WTC11 (cell line): Measurements from ENCODE around the gene CD4. TPM values are rescaled to one million over a fixed set of nuclear protein-coding genes. Genes with fewer than 3 reads are reported as not detected.
A peak's percentile ranks its signal among the peaks of the same experiment; 100 is the strongest.
"Not testable (repeated sequence)": the region's sequence is repeated elsewhere in the genome, so short reads cannot be mapped to it uniquely, and the experiment has no call there.

Source experiments
- ATAC-seq: fragments of 200-7000 bp; cut with Tn5 transposase; 2 replicates; pipeline ENCODE4 v1.10.0; 2021; ENCODE audit warnings: mild to moderate bottlenecking, moderate library complexity
- CTCF ChIA-PET: fragments of 300-600 bp; sonication (Branson Sonifier 250); formaldehyde crosslinking; loops from one replicate; lab custom pipeline; 2021; ENCODE audit warnings: antibody characterized with exemption; lab: Charles Lee
- POLR2A ChIA-PET: fragments of 350-600 bp; sonication (Branson Sonifier 250); formaldehyde crosslinking; loops from one replicate; lab custom pipeline; 2021; ENCODE audit warnings: antibody characterized with exemption; lab: Charles Lee
- DNase-seq: peaks from one replicate; pipeline ENCODE4 v3.0.0; 2021; ENCODE audit warnings: low spot score
- H3K27ac Mint-ChIP-seq: 2 replicates; pipeline ENCODE4 v1.8.0; 2021; ENCODE audit warnings: mixed read lengths
- H3K27me3 Mint-ChIP-seq: 2 replicates; pipeline ENCODE4 v1.8.0; 2021; ENCODE audit warnings: low read depth, mild to moderate bottlenecking, moderate library complexity, mixed read lengths
- H3K36me3 Mint-ChIP-seq: 2 replicates; pipeline ENCODE4 v1.8.0; 2021; ENCODE audit warnings: mixed read lengths
- H3K4me1 Mint-ChIP-seq: 2 replicates; pipeline ENCODE4 v1.8.0; 2022; ENCODE audit warnings: mixed read lengths
- H3K4me3 Mint-ChIP-seq: 2 replicates; pipeline ENCODE4 v1.8.0; 2021; ENCODE audit warnings: mild to moderate bottlenecking, moderate library complexity, mixed read lengths
- H3K9me3 Mint-ChIP-seq: 2 replicates; pipeline ENCODE4 v1.8.0; 2021; ENCODE audit warnings: mixed read lengths
- AFF4 ChIP-seq: sonication (generic); formaldehyde crosslinking; IDR thresholded peaks from 2 replicates; pipeline ENCODE4 v1.8.1; 2023; ENCODE audit warnings: mild to moderate bottlenecking, missing genetic modification reagents, borderline replicate concordance
- CTCF ChIP-seq: fragments of 200-600 bp; IDR thresholded peaks from 2 replicates; pipeline ENCODE4 v1.8.0; 2022; ENCODE audit warnings: antibody characterized with exemption
- ESRRA ChIP-seq: sonication (generic); formaldehyde crosslinking; IDR thresholded peaks from 2 replicates; pipeline ENCODE4 v1.8.1; 2022; ENCODE audit warnings: mild to moderate bottlenecking, missing genetic modification reagents, borderline replicate concordance
- GABPB1 ChIP-seq: sonication (generic); formaldehyde crosslinking; IDR thresholded peaks from 2 replicates; pipeline ENCODE4 v1.8.1; 2023; ENCODE audit warnings: mild to moderate bottlenecking, missing genetic modification reagents
- GRHL2 ChIP-seq: fragments of 250-450 bp; sonication (Bioruptor Pico); IDR thresholded peaks from 2 replicates; pipeline ENCODE4 v1.8.0; 2022; ENCODE audit warnings: mild to moderate bottlenecking, moderate library complexity; ENCODE audit not compliant: insufficient replicate concordance, severe bottlenecking
- GTF2I ChIP-seq: fragments of 250-450 bp; sonication (Bioruptor Pico); conservative IDR thresholded peaks from 2 replicates; pipeline ENCODE4 v1.4.0; 2021; ENCODE audit warnings: mild to moderate bottlenecking
- KAT7 ChIP-seq: sonication (generic); formaldehyde crosslinking; IDR thresholded peaks from 2 replicates; pipeline ENCODE4 v1.8.1; 2023; ENCODE audit warnings: missing genetic modification reagents, mild to moderate bottlenecking, borderline replicate concordance
- MXD4 ChIP-seq: fragments of 250-450 bp; sonication (Bioruptor Pico); IDR thresholded peaks from 2 replicates; pipeline ENCODE4 v1.8.0; 2021; ENCODE audit warnings: mild to moderate bottlenecking, moderate library complexity, borderline replicate concordance
- NFATC4 ChIP-seq: fragments of 250-450 bp; sonication (Bioruptor Pico); IDR thresholded peaks from 2 replicates; pipeline ENCODE4 v1.9.0; 2021; ENCODE audit warnings: mild to moderate bottlenecking
- NR2C2 ChIP-seq: sonication (generic); formaldehyde crosslinking; IDR thresholded peaks from 2 replicates; pipeline ENCODE4 v1.8.0; 2022; ENCODE audit warnings: mild to moderate bottlenecking, missing genetic modification reagents
- PRDM15 ChIP-seq: sonication (generic); formaldehyde crosslinking; IDR thresholded peaks from 2 replicates; pipeline ENCODE4 v1.8.0; 2022; ENCODE audit warnings: missing genetic modification reagents
- ZNF423 ChIP-seq: fragments of 250-450 bp; sonication (Bioruptor Pico); IDR thresholded peaks from 2 replicates; pipeline ENCODE4 v2.1.2; 2022; ENCODE audit warnings: mild to moderate bottlenecking, moderate library complexity
- total RNA-seq: library from RNA; stranded (reverse); gene quantifications from 3 replicates; pipeline ENCODE4 v1.2.3, GENCODE V29; 2021
- TF ChIP-seq, protein P1 (sequence below): sonication (generic); formaldehyde crosslinking; conservative IDR thresholded peaks from 2 replicates; pipeline ENCODE4 v1.8.1; 2022; ENCODE audit warnings: mild to moderate bottlenecking, missing genetic modification reagents
- TF ChIP-seq, protein P2 (sequence below): sonication (generic); formaldehyde crosslinking; IDR thresholded peaks from 2 replicates; pipeline ENCODE4 v1.8.1; 2023; ENCODE audit warnings: mild to moderate bottlenecking, missing genetic modification reagents
- TF ChIP-seq, protein P3 (sequence below): fragments of 250-450 bp; sonication (Bioruptor Pico); IDR thresholded peaks from 2 replicates; pipeline ENCODE4 v1.8.0; 2021; ENCODE audit warnings: mild to moderate bottlenecking
- TF ChIP-seq, protein P4 (sequence below): sonication (generic); formaldehyde crosslinking; IDR thresholded peaks from 2 replicates; pipeline ENCODE4 v1.8.1; 2022; ENCODE audit warnings: missing genetic modification reagents, borderline replicate concordance
- TF ChIP-seq, protein P5 (sequence below): sonication (generic); formaldehyde crosslinking; IDR thresholded peaks from 2 replicates; pipeline ENCODE4 v1.8.0; 2022; ENCODE audit warnings: mild to moderate bottlenecking, missing genetic modification reagents

The CD4 gene
- total RNA-seq, 1 experiment from 2014 or later, result 2.5 TPM

GRCh38 chr12:6863586-6864321, 74.4 kb downstream of the CD4 start:
- H3K27ac Mint-ChIP-seq, result peak overlapping the region; percentile 55; the same call in 1 of the 2 replicates
- H3K9me3 Mint-ChIP-seq, result no peaks in the 10 kb centered on the region
- ChIA-PET POLR2A (interaction anchor here (1.2 to 1.4 kb wide), 3 partner anchors 8 to 13 kb away, joined by 3 read pairs; partner anchors contain the start of genes CDCA3 and USP5), CTCF (no interaction called here)
- peaks cover 63% of the 10 kb centered on the region for H3K36me3 Mint-ChIP-seq
- DNase-seq (no peak), ATAC-seq (no peak)
- H3K4me1 Mint-ChIP-seq, result peaks cover 25% of the 10 kb centered on the region
- no peak for TF ChIP-seq GRHL2 (CRISPR knock-in tag)
- no peak for TF ChIP-seq PRDM15 (CRISPR knock-in tag)
- no peak for TF ChIP-seq MXD4
- TF ChIP-seq, protein P1, sequence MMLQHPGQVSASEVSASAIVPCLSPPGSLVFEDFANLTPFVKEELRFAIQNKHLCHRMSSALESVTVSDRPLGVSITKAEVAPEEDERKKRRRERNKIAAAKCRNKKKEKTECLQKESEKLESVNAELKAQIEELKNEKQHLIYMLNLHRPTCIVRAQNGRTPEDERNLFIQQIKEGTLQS (CRISPR knock-in tag), result no peak
- TF ChIP-seq ESRRA, result no peak
- no peak for TF ChIP-seq NFATC4
- TF ChIP-seq AFF4 (CRISPR knock-in tag), result no peak
- TF ChIP-seq, protein P2, sequence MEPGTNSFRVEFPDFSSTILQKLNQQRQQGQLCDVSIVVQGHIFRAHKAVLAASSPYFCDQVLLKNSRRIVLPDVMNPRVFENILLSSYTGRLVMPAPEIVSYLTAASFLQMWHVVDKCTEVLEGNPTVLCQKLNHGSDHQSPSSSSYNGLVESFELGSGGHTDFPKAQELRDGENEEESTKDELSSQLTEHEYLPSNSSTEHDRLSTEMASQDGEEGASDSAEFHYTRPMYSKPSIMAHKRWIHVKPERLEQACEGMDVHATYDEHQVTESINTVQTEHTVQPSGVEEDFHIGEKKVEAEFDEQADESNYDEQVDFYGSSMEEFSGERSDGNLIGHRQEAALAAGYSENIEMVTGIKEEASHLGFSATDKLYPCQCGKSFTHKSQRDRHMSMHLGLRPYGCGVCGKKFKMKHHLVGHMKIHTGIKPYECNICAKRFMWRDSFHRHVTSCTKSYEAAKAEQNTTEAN (CRISPR knock-in tag), result no peak
- TF ChIP-seq, protein P3, sequence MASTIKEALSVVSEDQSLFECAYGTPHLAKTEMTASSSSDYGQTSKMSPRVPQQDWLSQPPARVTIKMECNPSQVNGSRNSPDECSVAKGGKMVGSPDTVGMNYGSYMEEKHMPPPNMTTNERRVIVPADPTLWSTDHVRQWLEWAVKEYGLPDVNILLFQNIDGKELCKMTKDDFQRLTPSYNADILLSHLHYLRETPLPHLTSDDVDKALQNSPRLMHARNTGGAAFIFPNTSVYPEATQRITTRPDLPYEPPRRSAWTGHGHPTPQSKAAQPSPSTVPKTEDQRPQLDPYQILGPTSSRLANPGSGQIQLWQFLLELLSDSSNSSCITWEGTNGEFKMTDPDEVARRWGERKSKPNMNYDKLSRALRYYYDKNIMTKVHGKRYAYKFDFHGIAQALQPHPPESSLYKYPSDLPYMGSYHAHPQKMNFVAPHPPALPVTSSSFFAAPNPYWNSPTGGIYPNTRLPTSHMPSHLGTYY (CRISPR knock-in tag), result no peak
- TF ChIP-seq, protein P4, sequence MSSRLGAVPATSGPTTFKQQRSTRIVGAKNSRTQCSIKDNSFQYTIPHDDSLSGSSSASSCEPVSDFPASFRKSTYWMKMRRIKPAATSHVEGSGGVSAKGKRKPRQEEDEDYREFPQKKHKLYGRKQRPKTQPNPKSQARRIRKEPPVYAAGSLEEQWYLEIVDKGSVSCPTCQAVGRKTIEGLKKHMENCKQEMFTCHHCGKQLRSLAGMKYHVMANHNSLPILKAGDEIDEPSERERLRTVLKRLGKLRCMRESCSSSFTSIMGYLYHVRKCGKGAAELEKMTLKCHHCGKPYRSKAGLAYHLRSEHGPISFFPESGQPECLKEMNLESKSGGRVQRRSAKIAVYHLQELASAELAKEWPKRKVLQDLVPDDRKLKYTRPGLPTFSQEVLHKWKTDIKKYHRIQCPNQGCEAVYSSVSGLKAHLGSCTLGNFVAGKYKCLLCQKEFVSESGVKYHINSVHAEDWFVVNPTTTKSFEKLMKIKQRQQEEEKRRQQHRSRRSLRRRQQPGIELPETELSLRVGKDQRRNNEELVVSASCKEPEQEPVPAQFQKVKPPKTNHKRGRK (CRISPR knock-in tag), result no peak
- no peak for TF ChIP-seq NR2C2 (CRISPR knock-in tag)
- TF ChIP-seq, protein P5, sequence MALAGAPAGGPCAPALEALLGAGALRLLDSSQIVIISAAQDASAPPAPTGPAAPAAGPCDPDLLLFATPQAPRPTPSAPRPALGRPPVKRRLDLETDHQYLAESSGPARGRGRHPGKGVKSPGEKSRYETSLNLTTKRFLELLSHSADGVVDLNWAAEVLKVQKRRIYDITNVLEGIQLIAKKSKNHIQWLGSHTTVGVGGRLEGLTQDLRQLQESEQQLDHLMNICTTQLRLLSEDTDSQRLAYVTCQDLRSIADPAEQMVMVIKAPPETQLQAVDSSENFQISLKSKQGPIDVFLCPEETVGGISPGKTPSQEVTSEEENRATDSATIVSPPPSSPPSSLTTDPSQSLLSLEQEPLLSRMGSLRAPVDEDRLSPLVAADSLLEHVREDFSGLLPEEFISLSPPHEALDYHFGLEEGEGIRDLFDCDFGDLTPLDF, result no peak
- no peak for TF ChIP-seq ZNF423 (CRISPR knock-in tag)
- no peak for TF ChIP-seq CTCF
- no peak for TF ChIP-seq GABPB1 (CRISPR knock-in tag)
- TF ChIP-seq KAT7 (CRISPR knock-in tag), result no peak
- TF ChIP-seq GTF2I (CRISPR knock-in tag), result no peak
- no peaks in the 10 kb centered on the region for H3K27me3 Mint-ChIP-seq
- no peak overlapping the region for H3K4me3 Mint-ChIP-seq

DNA sequence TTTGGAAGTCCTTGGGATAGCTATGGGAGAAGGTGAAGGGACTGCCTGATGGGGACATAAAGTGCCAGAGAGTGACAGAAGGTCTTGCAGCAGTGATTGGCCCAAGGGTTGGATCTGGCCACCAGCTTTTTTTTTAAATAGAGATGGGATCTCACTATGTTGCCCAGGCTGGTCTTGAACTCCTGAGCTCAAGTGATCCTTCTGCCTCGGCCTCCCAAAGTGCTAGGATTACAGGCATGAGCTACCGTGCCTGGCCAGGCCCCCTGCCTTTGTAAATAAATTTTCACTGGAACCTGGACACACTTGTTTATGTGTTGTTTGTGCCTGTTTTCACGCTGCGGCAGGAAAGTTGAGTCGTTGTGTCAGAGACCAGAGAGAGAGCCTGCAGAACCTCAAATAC, 76.0 kb downstream of the CD4 start:
- H3K27me3 Mint-ChIP-seq, H3K9me3 Mint-ChIP-seq, DNase-seq, ATAC-seq: not testable (repeated sequence)
- peaks cover 66% of the 10 kb centered on the region for H3K36me3 Mint-ChIP-seq
- H3K4me1 Mint-ChIP-seq, result peaks cover 40% of the 10 kb centered on the region
- POLR2A ChIA-PET, result interaction anchor here (1.3 to 1.4 kb wide), 2 partner anchors 14 to 176 kb away, joined by 3 read pairs; partner anchors contain the start of genes CDCA3 and ZNF384
- 0 out of 2 replicates have a peak overlapping the region, but pooled peaks have one; percentile 30 for H3K27ac Mint-ChIP-seq
- CTCF ChIA-PET, result interaction anchor here (1.3 to 8.5 kb wide), 3 partner anchors 12 to 60 kb away, joined by 5 to 181 read pairs (median 57); partner anchors contain the start of genes CDCA3 and USP5
- H3K4me3 Mint-ChIP-seq, result peak overlapping the region; percentile 89; the same call in 1 of the 2 replicates
